Fibroblast of skin of abdomen (primary cell): ENCODE measurements around the gene TRIM24.

Source experiments
- DNase-seq: peaks from one replicate; pipeline ENCODE4 v3.0.0-alpha.2; 2013

The TRIM24 gene

GRCh38 chr7:138538997-138539644 lies 79.1 kb downstream of the TRIM24 start:
- DNase-seq, result no peak

GRCh38 chr7:138542183-138542582 lies 82.1 kb downstream of the TRIM24 start:
- no peak for DNase-seq

- DNase-seq, result no peak
Observed at GRCh38 chr7:138543739-138544138, 83.7 kb downstream of the TRIM24 start.

DNA sequence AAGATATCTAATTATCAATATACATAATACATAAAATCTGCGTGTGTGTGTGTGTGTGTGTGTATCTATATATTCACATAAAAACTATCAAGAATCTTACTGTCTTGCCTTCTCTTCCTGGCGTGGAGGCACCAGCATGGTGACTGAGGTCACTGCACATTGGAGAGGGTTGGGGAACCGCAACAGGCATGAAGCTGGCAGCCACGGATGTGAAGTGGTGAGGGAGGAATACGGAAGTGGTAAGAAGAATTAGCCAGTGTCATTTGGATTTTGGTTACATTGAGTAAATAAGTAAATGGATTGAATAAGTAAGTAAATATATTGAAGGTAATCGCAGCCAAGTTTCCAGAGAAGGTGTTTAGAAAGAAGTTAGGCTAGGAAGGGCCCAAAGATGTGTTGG lies 85.1 kb downstream of the TRIM24 start:
- no peak for DNase-seq

GRCh38 chr7:138546064-138546619 lies 86.1 kb downstream of the TRIM24 start:
- no peak for DNase-seq

DNA sequence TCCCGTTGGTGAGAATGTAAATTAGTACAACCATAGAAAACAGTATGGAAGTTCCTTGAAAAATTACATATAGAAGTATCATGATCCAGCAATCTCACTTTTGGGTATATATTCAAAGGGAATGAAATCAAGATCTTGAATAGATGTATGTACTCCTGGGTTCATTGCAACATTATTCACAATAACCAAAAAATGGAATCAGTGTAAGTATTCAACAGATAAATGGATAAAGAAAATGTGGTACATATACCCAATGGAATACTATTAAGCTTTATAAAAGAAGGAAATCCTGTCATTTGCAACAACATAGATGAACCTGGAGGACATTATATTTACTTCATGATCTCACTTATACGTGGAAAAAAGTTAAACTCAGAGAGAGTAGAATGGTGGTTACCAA lies 86.8 kb downstream of the TRIM24 start:
- DNase-seq, result no peak

GRCh38 chr7:138549082-138549481 lies 89.0 kb downstream of the TRIM24 start:
- no peak for DNase-seq

GRCh38 chr7:138550337-138550736 lies 90.3 kb downstream of the TRIM24 start:
- DNase-seq, result no peak

DNA sequence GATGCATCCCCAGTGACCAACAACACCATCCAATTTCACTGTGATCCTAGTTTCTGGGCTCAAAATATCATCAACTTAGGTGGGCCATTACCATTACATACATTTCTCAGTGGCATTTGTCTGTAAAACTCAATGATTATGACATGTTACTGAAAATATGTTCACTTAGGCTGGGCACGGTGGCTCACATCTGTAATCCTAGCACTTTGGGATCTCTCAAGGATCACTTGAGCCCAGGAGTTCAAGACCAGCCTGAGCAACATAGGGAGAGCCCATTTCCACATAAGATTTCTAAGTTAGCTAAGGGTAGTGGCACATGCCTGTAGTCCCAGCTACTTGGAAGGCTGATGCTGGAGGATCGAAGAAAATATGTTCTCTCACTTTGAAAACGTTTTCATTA lies 91.0 kb downstream of the TRIM24 start:
- DNase-seq, result no peak

DNA sequence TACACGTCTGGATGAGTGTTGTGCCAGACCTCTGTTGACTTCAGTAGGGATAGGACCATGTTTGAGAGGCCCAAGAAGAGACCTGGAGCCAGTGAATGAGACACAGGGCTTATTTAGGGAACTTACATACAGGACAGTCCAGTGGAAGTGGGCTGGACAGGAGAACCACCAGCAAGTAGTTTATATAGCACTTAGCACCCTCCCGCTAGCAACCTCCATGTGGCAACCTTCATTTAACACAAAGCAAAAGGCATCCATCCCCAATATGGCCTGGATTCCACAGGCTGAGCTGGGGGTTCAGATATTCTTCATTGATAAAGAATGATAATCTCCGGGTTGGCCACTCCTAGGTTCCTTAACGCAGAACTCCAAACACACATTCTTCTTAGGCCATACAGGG lies 93.7 kb downstream of the TRIM24 start:
- DNase-seq, result no peak

DNA sequence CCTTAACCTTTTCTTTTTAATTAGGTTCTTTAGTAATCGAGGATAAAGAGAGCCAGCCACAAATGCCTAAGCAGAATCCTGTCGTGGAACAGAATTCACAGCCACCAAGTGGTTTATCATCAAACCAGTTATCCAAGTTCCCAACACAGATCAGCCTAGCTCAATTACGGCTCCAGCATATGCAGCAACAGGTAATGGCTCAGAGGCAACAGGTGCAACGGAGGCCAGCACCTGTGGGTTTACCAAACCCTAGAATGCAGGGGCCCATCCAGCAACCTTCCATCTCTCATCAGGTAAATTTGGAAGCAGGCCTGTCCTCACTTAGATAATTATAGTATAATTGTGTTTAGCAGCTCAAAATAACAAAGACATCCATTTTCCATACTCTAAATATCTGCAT lies 94.6 kb downstream of the TRIM24 start:
- DNase-seq, result no peak

- DNase-seq, result no peak
Observed at GRCh38 chr7:138555684-138556083, 95.6 kb downstream of the TRIM24 start.

DNA sequence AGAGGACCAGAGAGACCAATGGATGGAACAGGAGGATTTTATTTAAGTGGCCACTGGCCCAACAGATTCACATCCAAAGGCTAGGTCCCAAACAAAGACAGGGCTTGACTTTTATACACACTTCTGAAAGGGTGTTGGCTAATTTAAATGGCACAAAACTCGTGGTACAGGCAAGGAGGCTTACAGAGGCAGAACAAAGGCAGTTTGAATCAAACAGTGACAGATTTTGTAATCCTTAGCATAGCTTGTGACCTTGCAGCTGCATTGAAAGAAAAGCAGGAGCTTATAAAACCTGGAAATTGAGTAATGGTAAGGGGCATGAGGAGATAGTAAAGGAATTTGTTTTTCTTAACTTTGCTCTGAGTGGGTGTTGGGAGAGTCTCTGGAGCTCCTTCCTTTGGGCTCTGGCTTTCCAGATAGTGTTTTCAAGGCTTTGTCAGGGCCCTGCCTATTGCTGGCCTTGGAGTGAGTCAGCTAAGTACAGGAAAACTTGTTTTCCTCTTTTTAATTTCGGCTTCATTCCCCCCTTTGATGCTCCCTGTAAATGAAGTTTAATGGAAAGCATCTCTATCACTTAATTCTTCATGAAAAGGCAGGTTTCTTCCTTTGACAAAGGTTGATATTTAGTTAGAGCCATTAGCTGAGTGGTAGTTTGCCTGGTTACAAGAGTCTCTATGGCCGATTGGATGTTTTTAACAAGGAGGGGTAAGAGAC lies 96.9 kb downstream of the TRIM24 start:
- DNase-seq, result no peak

DNA sequence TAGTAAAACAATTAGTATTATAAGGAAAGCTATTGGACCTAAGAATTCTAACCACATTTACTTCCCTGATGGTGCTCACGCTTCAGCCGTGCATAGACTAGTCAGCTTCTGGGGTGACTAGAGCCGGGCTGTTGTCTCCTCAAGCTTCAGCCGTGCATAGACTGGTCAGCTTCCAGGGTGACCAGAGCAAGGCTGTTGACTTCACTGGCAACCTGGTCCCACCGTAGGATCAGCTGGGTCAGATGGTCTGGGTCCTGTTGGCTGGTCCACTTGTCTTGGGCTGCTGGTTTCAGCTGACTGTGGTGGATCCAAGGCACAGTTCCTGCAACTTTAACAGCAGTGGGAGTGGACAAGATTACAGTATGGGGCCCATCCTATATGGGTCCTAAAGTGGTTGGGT lies 99.4 kb downstream of the TRIM24 start:
- no peak for DNase-seq

- no peak for DNase-seq
Observed at GRCh38 chr7:138563808-138564207, 103.7 kb downstream of the TRIM24 start.

- DNase-seq, result no peak
Observed at GRCh38 chr7:138564365-138564764, 104.3 kb downstream of the TRIM24 start.

DNA sequence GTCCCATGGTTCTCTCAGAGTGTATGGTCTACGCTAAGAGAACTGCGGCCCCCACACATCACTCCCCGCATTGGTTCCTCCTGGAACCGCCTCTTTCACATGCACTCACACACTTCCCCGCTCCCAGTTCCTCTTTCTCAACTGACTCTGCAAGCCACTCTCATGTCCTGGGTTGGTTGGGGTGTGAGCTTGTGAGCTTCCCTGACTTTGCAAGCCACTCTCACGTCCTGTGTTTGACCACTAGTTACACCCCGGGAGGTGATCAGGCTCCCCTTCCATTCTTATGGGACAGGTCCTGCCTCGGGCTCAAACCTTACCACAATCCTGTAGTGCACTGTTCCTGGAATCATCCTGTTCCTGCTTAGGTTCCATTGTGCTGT lies 105.0 kb downstream of the TRIM24 start:
- DNase-seq, result no peak

DNA sequence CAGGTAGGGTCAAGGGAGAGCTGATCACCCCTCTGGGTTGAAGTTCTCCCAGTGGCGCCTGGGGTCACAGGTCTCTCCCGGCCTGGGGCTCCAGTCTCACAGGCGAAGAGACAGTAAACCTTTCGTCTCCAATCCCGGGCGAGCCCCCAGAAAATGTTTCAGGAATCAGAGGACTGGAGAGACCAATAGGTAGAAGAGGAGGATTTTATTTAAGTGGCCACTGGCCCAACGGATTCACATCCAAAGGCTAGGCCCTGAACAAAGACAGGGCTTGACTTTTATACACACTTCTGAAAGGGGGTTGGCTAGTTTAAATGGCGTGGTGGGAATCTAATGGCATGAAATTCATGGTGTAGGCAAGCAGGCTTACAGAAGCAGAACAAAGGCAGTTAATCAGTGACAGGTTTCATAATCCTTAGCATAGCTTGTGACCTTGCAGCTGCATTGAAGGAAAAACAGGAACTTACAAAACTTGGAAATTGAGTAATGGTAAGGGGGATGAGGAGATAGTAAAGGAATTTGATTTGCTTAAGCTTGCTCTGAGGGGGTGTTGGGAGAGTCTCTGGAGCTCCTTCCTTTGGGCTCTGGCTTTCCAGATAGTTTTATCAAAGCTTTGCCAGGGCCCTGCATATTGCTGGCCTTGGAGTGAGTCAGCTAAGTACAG lies 105.5 kb downstream of the TRIM24 start:
- DNase-seq, result peak; percentile 24

DNA sequence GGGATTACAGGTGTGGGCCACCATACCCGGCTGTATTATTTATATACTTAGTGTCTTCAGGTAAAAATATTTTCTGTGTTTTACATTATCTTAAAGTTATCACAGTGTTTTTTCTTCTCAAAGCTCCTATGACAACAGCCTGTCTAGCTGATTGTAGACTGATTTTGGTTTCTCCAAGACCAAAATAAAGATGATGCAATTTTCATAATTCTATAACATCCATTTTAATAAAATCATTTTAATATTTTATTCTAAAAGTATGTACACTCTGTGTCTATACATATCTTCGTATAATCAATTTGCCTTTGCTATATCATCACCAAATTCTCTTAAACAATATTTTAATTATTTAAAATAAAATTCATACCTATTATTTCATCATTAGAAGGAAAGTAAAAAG lies 108.6 kb downstream of the TRIM24 start:
- no peak for DNase-seq

DNA sequence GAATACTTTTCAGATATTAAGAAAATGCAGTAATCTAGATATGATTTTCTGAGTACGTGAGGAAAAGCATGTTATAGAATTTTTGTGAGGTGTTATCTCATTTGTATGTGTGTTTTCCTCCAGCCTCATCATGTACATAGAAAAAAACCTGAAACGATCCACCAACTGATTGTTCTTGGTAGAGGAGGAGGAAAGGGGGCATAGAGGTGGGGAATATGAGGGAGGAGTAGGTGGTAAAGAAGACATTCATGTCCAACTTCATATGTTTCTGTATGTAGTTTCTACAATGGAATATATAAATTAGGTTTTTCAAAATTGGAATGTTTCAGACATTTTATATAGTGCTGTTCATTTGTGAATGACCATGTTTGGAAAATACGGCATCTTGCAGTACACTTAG lies 109.4 kb downstream of the TRIM24 start:
- no peak for DNase-seq

- no peak for DNase-seq
Observed at GRCh38 chr7:138570715-138571114, 110.7 kb downstream of the TRIM24 start.

DNA sequence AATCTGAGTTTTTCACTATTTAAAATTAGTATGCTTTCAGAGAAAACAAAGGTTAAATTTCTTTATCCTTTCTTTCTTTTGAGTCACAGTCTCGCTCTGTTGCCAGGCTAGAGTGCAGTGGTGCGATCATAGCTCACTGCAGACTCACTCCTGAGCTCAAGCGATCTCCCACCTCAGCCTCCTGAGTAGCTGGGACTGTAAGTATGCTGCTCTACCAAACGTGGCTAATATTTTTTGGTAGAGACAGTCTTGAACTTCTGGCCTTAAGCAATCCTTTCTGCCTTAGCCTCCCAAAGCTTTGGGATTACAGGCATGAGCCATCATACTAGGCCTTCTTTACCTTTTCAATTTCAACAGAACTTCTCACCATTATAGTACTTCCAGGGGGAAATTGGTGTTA lies 113.7 kb downstream of the TRIM24 start:
- DNase-seq, result no peak

- DNase-seq, result no peak
Observed at GRCh38 chr7:138575897-138576428, 115.9 kb downstream of the TRIM24 start.

GRCh38 chr7:138579136-138579535 lies 119.1 kb downstream of the TRIM24 start:
- DNase-seq, result no peak
